Adrenal gland (tissue), 5 donors: ENCODE results near the gene ZNF19.

Source experiments
- POLR2A ChIP-seq, 2 donors: fragments of 450-650 bp; IDR thresholded peaks; one replicate each; pipeline ENCODE4 v1.6.1; 2017; ENCODE audit warnings: antibody characterized with exemption in 2 of 2, mild to moderate bottlenecking in 2 of 2, moderate library complexity in 1 of 2
- TF ChIP-seq, protein P1 (sequence below), 6 experiments: fragments of 450-650 bp in 4 of 6; fragments of 200-600 bp in 2 of 6; sonication (generic) in 1 of 6; IDR thresholded peaks; 1 replicate in 5 of 6; 2 replicates in 1 of 6; pipeline versions ENCODE4 v1.5.1 to v1.8.0; 2016 to 2021; ENCODE audit warnings: antibody characterized with exemption in 6 of 6, mild to moderate bottlenecking in 2 of 6, moderate library complexity in 1 of 6
- donor health status: DM: no; HTN: no; CAD: no.

DNA sequence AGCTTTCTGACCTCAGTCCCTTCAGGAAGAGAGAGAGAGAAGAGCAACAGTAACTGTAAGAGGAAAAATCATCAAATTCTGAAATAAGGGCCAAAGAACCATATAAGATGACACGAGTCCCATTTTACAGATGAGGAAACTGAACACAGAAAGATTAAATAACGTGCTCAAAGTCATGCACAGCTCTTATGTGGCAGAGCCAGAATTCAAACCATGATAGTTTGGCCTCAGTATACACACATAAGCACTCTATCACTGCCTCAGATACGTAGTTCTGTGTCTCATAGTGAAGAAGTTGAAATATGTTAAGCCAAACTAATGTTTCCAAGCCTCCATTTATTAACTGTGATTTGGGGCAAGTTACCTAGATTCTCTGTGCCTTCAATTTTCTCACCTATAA, 1.9 kb upstream of the ZNF19 start:
- TF ChIP-seq, protein P1, sequence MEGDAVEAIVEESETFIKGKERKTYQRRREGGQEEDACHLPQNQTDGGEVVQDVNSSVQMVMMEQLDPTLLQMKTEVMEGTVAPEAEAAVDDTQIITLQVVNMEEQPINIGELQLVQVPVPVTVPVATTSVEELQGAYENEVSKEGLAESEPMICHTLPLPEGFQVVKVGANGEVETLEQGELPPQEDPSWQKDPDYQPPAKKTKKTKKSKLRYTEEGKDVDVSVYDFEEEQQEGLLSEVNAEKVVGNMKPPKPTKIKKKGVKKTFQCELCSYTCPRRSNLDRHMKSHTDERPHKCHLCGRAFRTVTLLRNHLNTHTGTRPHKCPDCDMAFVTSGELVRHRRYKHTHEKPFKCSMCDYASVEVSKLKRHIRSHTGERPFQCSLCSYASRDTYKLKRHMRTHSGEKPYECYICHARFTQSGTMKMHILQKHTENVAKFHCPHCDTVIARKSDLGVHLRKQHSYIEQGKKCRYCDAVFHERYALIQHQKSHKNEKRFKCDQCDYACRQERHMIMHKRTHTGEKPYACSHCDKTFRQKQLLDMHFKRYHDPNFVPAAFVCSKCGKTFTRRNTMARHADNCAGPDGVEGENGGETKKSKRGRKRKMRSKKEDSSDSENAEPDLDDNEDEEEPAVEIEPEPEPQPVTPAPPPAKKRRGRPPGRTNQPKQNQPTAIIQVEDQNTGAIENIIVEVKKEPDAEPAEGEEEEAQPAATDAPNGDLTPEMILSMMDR (IDR thresholded peaks at IDR 0.05) = no peak
- no peak for TF ChIP-seq POLR2A (IDR thresholded peaks at IDR 0.05)
